KOPT-K1 (cell line): ENCODE measurements around the gene AP4S1.
"Not testable (repeated sequence)": the region's sequence is repeated elsewhere in the genome, so short reads cannot be mapped to it uniquely, and the experiment has no call there.

Experiments used
- H3K27ac ChIP-seq: fragments of 200-600 bp; sonication (generic); 2 replicates; pipeline ENCODE4 v1.5.1; 2016; ENCODE audit warnings: antibody characterized with exemption, mild to moderate bottlenecking, low read depth, low read length; ENCODE audit not compliant: poor library complexity, severe bottlenecking
- H3K36me3 ChIP-seq: fragments of 200-600 bp; sonication (generic); 2 replicates; pipeline ENCODE4 v1.5.1; 2017; ENCODE audit warnings: antibody characterized with exemption, mild to moderate bottlenecking, low read length, moderate library complexity; ENCODE audit not compliant: insufficient read depth
- H3K9me3 ChIP-seq: fragments of 200-600 bp; sonication (generic); 2 replicates; pipeline ENCODE4 v1.5.1; 2017; ENCODE audit warnings: antibody characterized with exemption, low read length, mild to moderate bottlenecking; ENCODE audit not compliant: insufficient read depth, poor library complexity, severe bottlenecking

AP4S1 gene

GRCh38 chr14:31080056-31080455, 54.6 kb downstream of the AP4S1 start:
- Histone ChIP-seq H3K27ac (no peak overlapping the region), H3K36me3 (peaks cover 12% of the 10 kb centered on the region; the same call in 1 of the 2 replicates), H3K9me3 (no peaks in the 10 kb centered on the region)

- H3K36me3 ChIP-seq = peaks cover 15% of the 10 kb centered on the region; the same call in 1 of the 2 replicates
- no peaks in the 10 kb centered on the region for H3K9me3 ChIP-seq
- no peak overlapping the region for H3K27ac ChIP-seq
Measured at GRCh38 chr14:31080484-31080883, 55.0 kb downstream of the AP4S1 start.

GRCh38 chr14:31083781-31084180, 58.3 kb downstream of the AP4S1 start:
- Histone ChIP-seq H3K36me3 (peaks cover 15% of the 10 kb centered on the region; the same call in 1 of the 2 replicates), H3K27ac (no peak overlapping the region), H3K9me3 (no peaks in the 10 kb centered on the region)

- Histone ChIP-seq H3K9me3 (no peaks in the 10 kb centered on the region), H3K36me3 (peaks cover 15% of the 10 kb centered on the region; the same call in 1 of the 2 replicates), H3K27ac (no peak overlapping the region)
Measured at GRCh38 chr14:31084385-31084784, 58.9 kb downstream of the AP4S1 start.

- Histone ChIP-seq H3K9me3 (no peaks in the 10 kb centered on the region), H3K36me3 (peaks cover 15% of the 10 kb centered on the region; the same call in 1 of the 2 replicates), H3K27ac (no peak overlapping the region)
Measured at GRCh38 chr14:31085027-31085426, 59.6 kb downstream of the AP4S1 start.

GRCh38 chr14:31086466-31086865, 61.0 kb downstream of the AP4S1 start:
- not testable (repeated sequence) for H3K36me3 ChIP-seq, H3K9me3 ChIP-seq, H3K27ac ChIP-seq

GRCh38 chr14:31090883-31091764, 65.7 kb downstream of the AP4S1 start:
- Histone ChIP-seq H3K27ac (no peak overlapping the region), H3K36me3 (no peaks in the 10 kb centered on the region), H3K9me3 (no peaks in the 10 kb centered on the region)

GRCh38 chr14:31092160-31092708, 66.8 kb downstream of the AP4S1 start:
- peaks cover 10% of the 10 kb centered on the region; the same call in 1 of the 2 replicates for H3K36me3 ChIP-seq
- no peak overlapping the region for H3K27ac ChIP-seq
- H3K9me3 ChIP-seq = no peaks in the 10 kb centered on the region

GRCh38 chr14:31093884-31094839, 68.7 kb downstream of the AP4S1 start:
- not testable (repeated sequence) for H3K27ac ChIP-seq, H3K9me3 ChIP-seq
- peaks cover 27% of the 10 kb centered on the region for H3K36me3 ChIP-seq

GRCh38 chr14:31095817-31096216, 70.4 kb downstream of the AP4S1 start:
- peaks cover 44% of the 10 kb centered on the region for H3K36me3 ChIP-seq
- not testable (repeated sequence) for H3K9me3 ChIP-seq, H3K27ac ChIP-seq

- Histone ChIP-seq H3K36me3 (peaks cover 48% of the 10 kb centered on the region), H3K9me3 (no peaks in the 10 kb centered on the region), H3K27ac (no peak overlapping the region)
Measured at GRCh38 chr14:31096255-31096654, 70.8 kb downstream of the AP4S1 start.

- peaks cover 57% of the 10 kb centered on the region for H3K36me3 ChIP-seq
- no peak overlapping the region for H3K27ac ChIP-seq
- no peaks in the 10 kb centered on the region for H3K9me3 ChIP-seq
Measured at GRCh38 chr14:31097081-31097480, 71.6 kb downstream of the AP4S1 start.

- H3K27ac ChIP-seq = no peak overlapping the region
- peaks cover 100% of the 10 kb centered on the region for H3K36me3 ChIP-seq
- no peaks in the 10 kb centered on the region for H3K9me3 ChIP-seq
Measured at GRCh38 chr14:31106768-31107167, 81.3 kb downstream of the AP4S1 start.

- Histone ChIP-seq H3K9me3 (no peaks in the 10 kb centered on the region), H3K27ac (no peak overlapping the region), H3K36me3 (peaks cover 100% of the 10 kb centered on the region)
Measured at GRCh38 chr14:31109257-31109656, 83.8 kb downstream of the AP4S1 start.

GRCh38 chr14:31110872-31111271, 85.4 kb downstream of the AP4S1 start:
- peaks cover 100% of the 10 kb centered on the region for H3K36me3 ChIP-seq
- no peaks in the 10 kb centered on the region for H3K9me3 ChIP-seq
- no peak overlapping the region for H3K27ac ChIP-seq
